ENCODE measurements around the gene PIP5K1C. TPM values are rescaled to one million over a fixed set of nuclear protein-coding genes. Genes with fewer than 3 reads are reported as not detected.

Gene PIP5K1C
- total RNA-seq, 1 experiment from 2014 or later: 26.9 TPM

- Histone ChIP-seq H2AFZ (ENCODE audit: low read depth, low read length, poor library complexity, severe bottlenecking) (no peak overlapping the region), H3K79me2 (ENCODE audit: insufficient read depth, low read length) (no peaks in the 10 kb centered on the region; the same call in 1 of the 2 replicates), H3K4me1 (ENCODE audit: control insufficient read depth in 1 of 2, insufficient read depth in 2 of 2, low read length in 2 of 2) (no peaks in the 10 kb centered on the region), H3K27me3 (ENCODE audit: insufficient read depth, low read length) (no peaks in the 10 kb centered on the region), H3K4me2 (ENCODE audit: low read length) (no peak overlapping the region), H3K4me3 (replicated peaks in 1 of 2; ENCODE audit: low read depth in 1 of 2, low read length in 2 of 2) (no peak overlapping the region), H3K9ac (ENCODE audit: low read length) (no peak overlapping the region), H3K9me2 (ENCODE audit: insufficient read depth) (no peaks in the 10 kb centered on the region), H4K20me1 (ENCODE audit: insufficient read depth) (no peaks in the 10 kb centered on the region), H3K36me3 (ENCODE audit: control insufficient read depth in 1 of 2, insufficient read depth in 2 of 2, low read length in 2 of 2) (no peaks in the 10 kb centered on the region), H3K27ac (ENCODE audit: low read depth, low read length) (no peak overlapping the region), H3K9me3 (ENCODE audit: control insufficient read depth in 1 of 2, insufficient read depth in 1 of 2, low read depth in 1 of 2, low read length in 2 of 2) (no peaks in the 10 kb centered on the region)
- no TSS peak for BruUV-seq (replicated peaks)
- TF ChIP-seq ATF3 (IDR thresholded peaks at IDR 0.05) (no peak), EZH2 (IDR thresholded peaks at IDR 0.05) (no peak)
- ChIA-PET CTCF (no interaction called here), POLR2A (no interaction called here), RAD21 (ENCODE audit: low non-redundant PET in 1 of 2, low total read pairs in 2 of 2, uncharacterized antibody in 2 of 2, unreplicated experiment in 2 of 2) (no interaction called here)
- no peak for DNase-seq (ENCODE audit: low read depth, low spot score)
- intact Hi-C loops (cut with micrococcal nuclease): no loop called here
- no peak for ATAC-seq
Measured at GRCh38 chr19:3672575-3672948, 27.7 kb downstream of the PIP5K1C start.

GRCh38 chr19:3671680-3672574, 28.3 kb downstream of the PIP5K1C start:
- Histone ChIP-seq H3K36me3 (ENCODE audit: control insufficient read depth in 1 of 2, insufficient read depth in 2 of 2, low read length in 2 of 2) (no peaks in the 10 kb centered on the region), H2AFZ (ENCODE audit: low read depth, low read length, poor library complexity, severe bottlenecking) (no peak overlapping the region), H3K4me2 (ENCODE audit: low read length) (no peak overlapping the region), H3K4me3 (replicated peaks in 1 of 2; ENCODE audit: low read depth in 1 of 2, low read length in 2 of 2) (no peak overlapping the region), H3K9me3 (ENCODE audit: control insufficient read depth in 1 of 2, insufficient read depth in 1 of 2, low read depth in 1 of 2, low read length in 2 of 2) (no peaks in the 10 kb centered on the region), H3K9me2 (ENCODE audit: insufficient read depth) (no peaks in the 10 kb centered on the region), H3K9ac (ENCODE audit: low read length) (no peak overlapping the region), H3K4me1 (ENCODE audit: control insufficient read depth in 1 of 2, insufficient read depth in 2 of 2, low read length in 2 of 2) (no peaks in the 10 kb centered on the region), H3K27me3 (ENCODE audit: insufficient read depth, low read length) (no peaks in the 10 kb centered on the region), H3K27ac (ENCODE audit: low read depth, low read length) (no peak overlapping the region), H3K79me2 (ENCODE audit: insufficient read depth, low read length) (no peaks in the 10 kb centered on the region; the same call in 1 of the 2 replicates), H4K20me1 (ENCODE audit: insufficient read depth) (no peaks in the 10 kb centered on the region)
- no peak for DNase-seq (ENCODE audit: low read depth, low spot score)
- TF ChIP-seq SIN3A (IDR thresholded peaks at IDR 0.05; ENCODE audit: low read depth): no peak
- no peak for TF ChIP-seq ZNF274 (IDR thresholded peaks at IDR 0.05; ENCODE audit: low read depth, low read length)
- TF ChIP-seq SRF (IDR thresholded peaks at IDR 0.05; ENCODE audit: low read depth): no peak
- TF ChIP-seq EZH2 (IDR thresholded peaks at IDR 0.05): no peak
- no TSS peak for BruUV-seq (replicated peaks)
- POLR2A ChIA-PET: no interaction called here
- intact Hi-C loops (cut with micrococcal nuclease): no loop called here
- no peak for ATAC-seq
- RAD21 ChIA-PET (ENCODE audit: low non-redundant PET in 1 of 2, low total read pairs in 2 of 2, uncharacterized antibody in 2 of 2, unreplicated experiment in 2 of 2): no interaction called here
- CTCF ChIA-PET: no interaction called here
